ENCODE results near the gene IGLON5. TPM values are rescaled to one million over a fixed set of nuclear protein-coding genes. Genes with fewer than 3 reads are reported as not detected.

Gene IGLON5
- total RNA-seq, 4 donors from 2014 or later: not detected

DNA sequence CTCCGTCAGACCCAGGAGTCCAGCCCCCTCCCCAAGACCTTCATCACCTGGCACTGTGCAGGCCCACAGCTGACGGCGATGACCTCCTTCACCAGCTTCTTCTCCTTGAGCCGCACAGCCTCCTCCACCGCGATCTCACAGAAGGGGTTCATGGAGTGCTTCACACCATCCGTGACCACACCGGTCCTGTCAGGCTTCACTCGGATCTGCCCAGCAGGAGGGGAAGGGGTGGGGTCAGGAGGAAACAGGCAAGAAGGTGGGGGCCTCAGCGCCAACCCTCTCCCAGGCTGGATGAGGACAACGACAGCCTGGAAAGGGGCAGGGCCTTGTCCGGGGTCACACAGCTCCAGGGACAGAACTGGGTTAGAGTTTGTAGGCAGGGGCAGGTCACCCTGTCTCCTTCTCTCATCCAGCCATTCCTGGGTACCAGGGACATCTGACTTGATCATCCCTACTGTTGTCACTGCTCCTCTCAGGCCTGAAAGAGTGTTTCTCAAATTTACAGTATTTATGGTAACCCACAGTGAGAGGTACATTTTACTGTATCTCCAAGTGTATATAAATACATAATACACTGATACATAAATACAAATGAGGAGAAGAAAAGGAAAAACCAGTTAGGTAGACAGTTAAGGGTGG lies 42.8 kb downstream of the IGLON5 start:
- 74 to 79% methylated on average over 3 to 8 of the region's 12 CpGs for WGBS, 2 donors

GRCh38 chr19:51354742-51355148 lies 43.3 kb downstream of the IGLON5 start:
- no peaks in the 10 kb centered on the region for H3K9me3 ChIP-seq
- TF ChIP-seq, protein P1, sequence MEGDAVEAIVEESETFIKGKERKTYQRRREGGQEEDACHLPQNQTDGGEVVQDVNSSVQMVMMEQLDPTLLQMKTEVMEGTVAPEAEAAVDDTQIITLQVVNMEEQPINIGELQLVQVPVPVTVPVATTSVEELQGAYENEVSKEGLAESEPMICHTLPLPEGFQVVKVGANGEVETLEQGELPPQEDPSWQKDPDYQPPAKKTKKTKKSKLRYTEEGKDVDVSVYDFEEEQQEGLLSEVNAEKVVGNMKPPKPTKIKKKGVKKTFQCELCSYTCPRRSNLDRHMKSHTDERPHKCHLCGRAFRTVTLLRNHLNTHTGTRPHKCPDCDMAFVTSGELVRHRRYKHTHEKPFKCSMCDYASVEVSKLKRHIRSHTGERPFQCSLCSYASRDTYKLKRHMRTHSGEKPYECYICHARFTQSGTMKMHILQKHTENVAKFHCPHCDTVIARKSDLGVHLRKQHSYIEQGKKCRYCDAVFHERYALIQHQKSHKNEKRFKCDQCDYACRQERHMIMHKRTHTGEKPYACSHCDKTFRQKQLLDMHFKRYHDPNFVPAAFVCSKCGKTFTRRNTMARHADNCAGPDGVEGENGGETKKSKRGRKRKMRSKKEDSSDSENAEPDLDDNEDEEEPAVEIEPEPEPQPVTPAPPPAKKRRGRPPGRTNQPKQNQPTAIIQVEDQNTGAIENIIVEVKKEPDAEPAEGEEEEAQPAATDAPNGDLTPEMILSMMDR (IDR thresholded peaks at IDR 0.05): no peak
- TF ChIP-seq POLR2A (IDR thresholded peaks at IDR 0.05): no peak
- H3K36me3 ChIP-seq: peaks cover 4 to 34% (median 6%) of the 10 kb centered on the region in 3 donors
- intact Hi-C loops (cut with DNase I): no loop called here
- WGBS, 2 donors: 62 to 69% methylated on average over 8 of the region's 8 CpGs
- no peak for DNase-seq
- H3K27me3 ChIP-seq: no peaks in the 10 kb centered on the region
- peaks cover 0 to 38% (median 15%) of the 10 kb centered on the region in 3 donors for H3K4me1 ChIP-seq
- H3K27ac ChIP-seq: no peak overlapping the region
- H3K4me3 ChIP-seq: no peak overlapping the region

More for the DNA sequence above, 42.8 kb downstream of the IGLON5 start:
- no peak for DNase-seq
- intact Hi-C loops (cut with DNase I): no loop called here
- Histone ChIP-seq H3K27me3 (no peaks in the 10 kb centered on the region), H3K27ac (no peak overlapping the region), H3K4me3 (no peak overlapping the region), H3K36me3 (peaks cover 4 to 38% (median 6%) of the 10 kb centered on the region in 3 donors), H3K4me1 (peaks cover 0 to 37% (median 17%) of the 10 kb centered on the region in 3 donors), H3K9me3 (no peaks in the 10 kb centered on the region)
- TF ChIP-seq, protein P1 (IDR thresholded peaks at IDR 0.05): no peak
- TF ChIP-seq POLR2A (IDR thresholded peaks at IDR 0.05): no peak

DNA sequence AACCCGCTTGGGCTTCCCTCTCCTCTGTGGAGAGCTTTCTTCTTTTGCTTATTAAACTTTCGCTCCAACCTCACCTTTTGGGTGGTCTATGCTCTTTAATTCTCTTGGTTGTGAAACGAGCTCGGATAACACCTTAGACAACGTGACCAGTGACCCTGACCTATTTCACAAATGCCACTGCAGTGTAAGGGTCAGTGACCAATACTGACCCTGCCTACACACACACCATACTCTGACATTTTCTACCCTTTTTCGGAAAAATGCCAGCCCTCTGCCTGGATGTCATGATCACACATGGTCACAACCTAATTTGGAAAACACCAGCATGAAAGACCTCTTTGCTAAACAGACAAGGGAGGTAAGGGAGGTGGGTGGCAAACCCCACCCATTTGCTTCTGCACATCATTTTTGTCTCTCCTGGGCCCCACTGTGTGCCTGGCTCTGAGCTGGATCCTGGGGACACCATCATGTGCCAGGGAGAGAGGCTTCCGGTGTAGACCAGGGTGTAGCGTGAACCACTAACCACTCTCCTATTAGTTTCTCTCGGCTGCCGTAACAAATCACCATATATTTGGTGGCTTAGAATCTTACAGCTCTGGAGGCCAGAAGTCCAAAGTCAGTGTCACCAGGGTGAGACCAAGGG lies 44.8 kb downstream of the IGLON5 start:
- Histone ChIP-seq H3K36me3 (peaks cover 0 to 18% (median 0%) of the 10 kb centered on the region in 3 donors), H3K4me3 (no peak overlapping the region), H3K27me3 (no peaks in the 10 kb centered on the region), H3K9me3 (no peaks in the 10 kb centered on the region), H3K27ac (no peak overlapping the region), H3K4me1 (peaks cover 0 to 30% (median 11%) of the 10 kb centered on the region in 3 donors)
- intact Hi-C loops (cut with DNase I): no loop called here
- 90% methylated on average over 8 to 10 of the region's 10 CpGs for WGBS, 2 donors
- no peak for DNase-seq
- TF ChIP-seq, protein P1 (IDR thresholded peaks at IDR 0.05): no peak
- no peak for TF ChIP-seq POLR2A (IDR thresholded peaks at IDR 0.05)

GRCh38 chr19:51357952-51358351 lies 46.5 kb downstream of the IGLON5 start:
- TF ChIP-seq, protein P1 (IDR thresholded peaks at IDR 0.05): no peak
- TF ChIP-seq POLR2A (IDR thresholded peaks at IDR 0.05): no peak
- no peak overlapping the region for H3K4me3 ChIP-seq
- no peaks in the 10 kb centered on the region for H3K27me3 ChIP-seq
- intact Hi-C loops (cut with DNase I): no loop called here
- no peak for DNase-seq
- H3K27ac ChIP-seq: no peak overlapping the region
- peaks cover 9 to 39% (median 18%) of the 10 kb centered on the region in 3 donors for H3K4me1 ChIP-seq
- peaks cover 0 to 2% (median 0%) of the 10 kb centered on the region in 3 donors for H3K36me3 ChIP-seq
- H3K9me3 ChIP-seq: no peaks in the 10 kb centered on the region
- WGBS, 2 donors: 75 to 95% methylated on average over 4 to 6 of the region's 7 CpGs

- WGBS, 2 donors: 59 to 68% methylated on average over 2 to 4 of the region's 4 CpGs
- Histone ChIP-seq H3K4me3 (no peak overlapping the region), H3K27ac (peak overlapping the region in 3 of 4 donors; percentile 31 to 78 (median 63)), H3K36me3 (no peaks in the 10 kb centered on the region), H3K27me3 (no peaks in the 10 kb centered on the region), H3K9me3 (no peaks in the 10 kb centered on the region), H3K4me1 (peaks cover 20 to 50% (median 23%) of the 10 kb centered on the region in 3 donors)
- TF ChIP-seq, protein P1 (IDR thresholded peaks at IDR 0.05): no peak
- no peak for TF ChIP-seq POLR2A (IDR thresholded peaks at IDR 0.05)
- no peak for DNase-seq
- intact Hi-C loops (cut with DNase I): no loop called here
Observed at GRCh38 chr19:51359294-51359693, 47.9 kb downstream of the IGLON5 start.
